ENCODE results near the gene PHACTR3.

PHACTR3 gene

DNA sequence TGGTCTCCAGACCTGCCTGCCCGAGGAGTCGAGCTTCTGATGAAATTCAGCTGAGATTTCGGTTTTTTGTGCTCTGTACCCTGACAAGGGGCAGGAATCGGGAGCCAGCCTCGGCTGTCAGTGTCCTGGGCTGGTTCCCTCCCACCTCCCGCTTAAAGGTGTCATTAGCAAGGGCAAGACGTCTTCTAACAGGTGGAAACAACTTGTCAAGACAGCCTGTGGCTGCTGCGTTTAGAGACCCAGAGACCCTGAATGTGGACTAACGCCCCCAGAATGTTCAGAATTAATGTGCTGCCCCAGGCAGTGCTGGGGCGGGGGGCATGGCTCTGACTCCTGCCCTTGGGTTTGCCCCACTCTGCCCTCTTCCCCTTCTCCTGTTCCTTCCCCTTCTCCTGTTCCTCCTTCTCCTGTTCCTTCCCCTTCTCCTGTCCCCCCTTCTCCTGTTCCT, 69.7 kb downstream of the PHACTR3 start:
- no peak for DNase-seq

DNA sequence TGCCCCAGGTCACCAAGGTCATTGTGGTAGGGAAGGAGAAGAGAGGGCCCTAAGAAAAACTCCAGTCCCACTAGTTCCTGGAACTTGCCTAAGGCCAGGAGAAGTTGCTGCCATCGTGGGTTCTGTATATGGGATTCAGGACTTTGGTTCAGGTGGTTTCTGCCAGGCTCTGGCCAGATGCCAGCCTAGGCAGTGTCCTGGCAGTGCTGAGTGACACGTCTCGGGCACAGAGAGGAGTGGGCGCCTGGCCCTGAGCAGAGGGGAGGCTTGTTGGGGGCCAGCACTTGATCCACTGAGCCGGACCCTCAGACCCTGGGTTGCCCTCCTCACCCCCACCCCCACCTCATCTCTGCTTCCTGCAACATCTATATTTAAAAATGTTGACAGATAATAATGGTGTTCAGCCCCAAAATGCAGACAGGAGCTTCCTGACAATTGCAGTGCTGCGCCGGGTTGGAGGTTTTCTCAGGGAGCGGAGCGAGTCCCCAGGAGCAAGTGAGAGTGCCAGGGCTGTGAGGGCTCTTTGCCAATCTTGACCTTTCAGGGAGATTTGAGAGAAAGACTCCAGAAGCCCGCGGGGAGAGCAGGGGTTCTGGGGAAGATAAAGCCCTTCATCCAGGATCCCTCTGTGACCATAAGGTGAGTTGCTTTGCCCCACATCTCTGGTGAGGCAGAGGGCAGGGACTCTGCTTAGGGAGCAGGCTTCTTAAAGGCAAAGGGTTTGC, 71.9 kb downstream of the PHACTR3 start:
- no peak for DNase-seq

DNA sequence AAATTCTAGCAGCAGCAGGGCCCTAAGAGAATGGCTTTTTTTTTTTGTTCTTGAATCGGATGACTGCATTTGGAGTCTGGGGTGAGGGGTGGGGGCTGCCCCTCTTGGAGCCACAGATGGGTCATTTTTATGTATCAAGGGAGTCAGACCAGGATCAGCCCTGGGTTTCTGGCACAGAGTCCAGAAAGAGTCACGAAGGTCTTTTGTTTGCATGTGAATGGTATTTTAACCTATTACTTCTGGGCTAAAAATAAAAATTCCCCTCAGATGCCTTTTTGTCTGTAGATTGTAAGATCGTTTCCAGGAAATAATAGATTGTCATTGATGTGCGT, 72.5 kb downstream of the PHACTR3 start:
- no peak for DNase-seq

DNA sequence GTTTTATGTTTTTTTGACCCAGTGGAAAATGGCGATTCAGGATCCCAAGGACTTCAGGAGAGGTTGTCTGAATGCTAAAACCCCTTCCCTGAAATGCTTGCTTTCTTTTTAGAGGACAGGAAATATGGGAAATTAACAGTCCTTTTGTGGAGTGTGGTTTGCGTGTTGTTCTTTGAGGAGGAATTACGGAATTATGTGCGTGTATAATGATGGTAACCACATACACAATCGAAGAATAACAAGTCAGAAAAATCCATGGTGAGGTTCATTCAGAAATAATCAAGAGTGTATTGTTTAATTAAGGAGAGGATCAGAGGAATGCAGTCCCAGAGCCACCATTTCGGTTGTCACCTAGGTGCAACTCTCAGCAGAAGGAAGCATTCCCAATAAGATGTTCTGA, 73.2 kb downstream of the PHACTR3 start:
- DNase-seq, result no peak

DNA sequence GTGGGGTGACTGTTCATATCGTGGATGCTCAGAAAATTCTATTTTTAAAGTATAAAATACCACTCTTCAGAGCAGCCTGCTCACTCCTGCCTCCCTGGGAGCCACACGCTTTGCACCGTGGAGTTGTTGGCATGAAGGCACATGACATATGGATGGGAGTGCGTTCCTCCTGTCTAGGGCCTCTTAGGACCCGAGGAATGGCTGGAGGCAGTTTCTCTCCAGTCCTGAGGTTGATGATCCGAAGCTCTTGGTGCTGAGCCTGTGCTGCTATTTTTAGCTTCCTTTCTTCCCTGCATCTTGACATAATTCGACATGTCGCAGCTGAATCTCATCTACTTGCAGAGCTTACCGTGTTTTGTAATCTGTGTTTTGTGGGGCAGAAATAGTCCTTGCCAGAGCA, 73.9 kb downstream of the PHACTR3 start:
- no peak for DNase-seq

DNA sequence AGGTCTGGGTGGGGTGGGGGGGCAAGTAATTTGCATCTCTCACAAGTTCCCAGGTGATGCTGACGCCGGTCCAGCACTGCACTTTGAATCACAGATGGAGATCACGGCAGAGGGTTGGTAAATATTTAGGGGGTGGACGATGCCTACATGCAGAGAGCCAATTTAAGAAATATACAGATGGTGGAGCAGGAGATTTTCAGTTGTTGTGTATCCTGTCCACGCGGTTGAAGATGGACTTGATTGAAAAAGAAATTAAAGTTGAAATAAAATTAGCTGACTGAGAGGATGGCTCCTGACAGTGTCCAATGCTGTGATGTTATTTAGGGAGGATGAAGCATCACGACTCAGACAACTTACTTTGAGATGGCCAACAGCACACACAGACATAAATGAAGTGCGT, 74.6 kb downstream of the PHACTR3 start:
- no peak for DNase-seq

DNA sequence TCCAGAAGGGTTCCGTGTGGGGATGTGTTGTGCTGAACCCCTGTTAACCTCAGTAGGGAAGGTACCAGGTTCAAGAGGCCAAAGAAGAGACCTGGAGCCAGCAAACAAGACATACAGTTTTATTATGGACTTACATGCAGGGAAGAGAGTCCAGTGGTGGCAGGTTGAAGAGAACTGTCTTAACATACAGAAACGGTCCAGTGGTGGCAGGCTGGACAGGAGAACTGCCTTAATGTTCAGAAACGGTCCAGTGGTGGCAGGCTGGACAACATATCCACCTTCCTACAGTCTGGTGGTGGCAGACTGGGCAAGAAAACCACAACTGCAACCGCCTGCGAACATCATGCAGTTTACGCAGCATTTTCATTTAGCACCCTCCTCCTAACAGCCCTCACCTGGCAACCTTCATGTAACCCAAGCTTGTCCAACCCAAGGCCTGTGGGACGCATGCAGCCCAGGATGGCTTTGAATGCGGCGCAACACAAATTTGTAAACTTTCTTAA, 75.9 kb downstream of the PHACTR3 start:
- DNase-seq, result no peak

DNA sequence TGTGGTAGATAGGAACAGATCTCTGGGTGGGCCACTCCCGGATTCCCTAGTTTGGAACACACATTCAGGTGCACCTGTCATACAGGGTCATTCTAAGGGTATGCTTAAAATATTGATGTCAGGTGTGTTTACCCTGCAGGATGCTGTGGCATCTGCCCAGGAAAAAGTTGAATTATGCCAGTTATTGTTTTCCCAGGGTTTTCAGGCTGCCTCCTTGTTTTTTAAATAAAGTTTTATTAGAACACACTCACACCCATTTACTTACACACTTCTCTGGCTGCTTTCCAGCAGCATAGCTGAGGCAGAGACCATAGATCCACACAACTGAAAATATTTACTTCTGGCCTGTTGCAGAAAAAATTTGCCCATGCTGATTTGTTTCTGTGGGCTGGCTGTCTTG, 76.5 kb downstream of the PHACTR3 start:
- DNase-seq, result no peak

DNA sequence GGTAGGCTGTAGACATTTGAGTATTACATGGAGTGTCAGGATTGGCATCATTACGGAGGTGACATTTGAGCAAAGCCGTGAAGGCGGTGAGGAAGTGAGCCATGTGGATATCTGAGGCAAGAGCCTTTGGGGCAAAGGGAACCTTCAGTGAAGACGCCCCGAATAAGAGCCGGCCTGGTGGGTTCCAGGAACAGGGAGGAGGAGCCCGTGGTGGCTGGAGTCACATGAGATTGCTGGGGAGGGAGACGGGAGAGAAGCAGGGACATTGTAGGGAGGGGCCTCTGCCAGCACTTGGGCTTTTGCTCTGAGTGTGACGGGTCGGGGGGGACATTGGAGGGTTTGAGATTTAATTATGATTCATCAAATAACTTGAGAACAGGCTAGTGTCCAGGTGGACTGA, 78.3 kb downstream of the PHACTR3 start:
- no peak for DNase-seq

DNA sequence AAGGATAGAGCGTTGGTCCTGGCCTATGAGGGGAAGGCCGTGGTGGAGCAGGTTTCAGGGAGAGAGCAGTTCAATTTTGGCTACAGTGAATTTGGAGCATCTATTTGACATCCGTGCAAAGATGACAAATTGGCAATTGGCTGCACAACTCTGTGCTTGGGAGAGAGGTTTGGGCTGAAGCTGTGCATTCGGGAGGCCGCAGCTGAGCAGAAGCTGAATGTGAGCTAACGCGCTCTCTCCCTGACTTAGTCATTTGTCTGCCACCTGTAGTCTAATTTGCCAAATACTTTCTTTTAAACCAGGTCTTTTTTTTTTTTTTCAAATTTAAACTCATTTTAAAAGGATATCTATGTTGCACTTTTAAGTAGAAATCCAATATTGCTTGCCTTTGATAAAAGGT, 78.8 kb downstream of the PHACTR3 start:
- no peak for DNase-seq

DNA sequence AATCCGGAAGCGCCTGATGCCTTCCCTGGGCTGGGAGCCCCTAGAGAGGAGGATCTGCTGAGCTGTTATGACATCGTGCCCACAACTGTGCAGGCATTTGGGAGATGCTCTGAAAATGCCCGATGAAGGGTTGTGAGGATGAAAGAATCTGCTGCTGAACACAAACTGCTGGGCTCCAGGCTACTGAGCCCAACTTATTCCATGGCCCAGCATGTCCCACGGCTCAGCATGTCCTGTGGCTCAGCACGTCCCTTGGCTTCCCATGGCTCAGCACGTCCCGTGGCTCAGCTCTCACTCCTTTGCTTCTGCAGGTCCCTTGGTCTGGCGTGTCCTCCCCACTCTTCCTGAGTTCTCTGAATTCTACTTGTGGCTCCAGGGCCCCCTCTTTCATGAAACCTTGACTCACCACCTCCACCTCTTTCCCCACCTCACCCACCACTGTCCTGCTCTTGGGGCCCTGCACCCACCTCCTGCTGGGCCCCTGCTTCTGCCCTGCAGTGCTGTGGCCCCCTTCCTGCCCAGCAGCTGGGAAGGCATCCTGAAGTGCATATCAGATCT, 80.4 kb downstream of the PHACTR3 start:
- DNase-seq, result no peak

DNA sequence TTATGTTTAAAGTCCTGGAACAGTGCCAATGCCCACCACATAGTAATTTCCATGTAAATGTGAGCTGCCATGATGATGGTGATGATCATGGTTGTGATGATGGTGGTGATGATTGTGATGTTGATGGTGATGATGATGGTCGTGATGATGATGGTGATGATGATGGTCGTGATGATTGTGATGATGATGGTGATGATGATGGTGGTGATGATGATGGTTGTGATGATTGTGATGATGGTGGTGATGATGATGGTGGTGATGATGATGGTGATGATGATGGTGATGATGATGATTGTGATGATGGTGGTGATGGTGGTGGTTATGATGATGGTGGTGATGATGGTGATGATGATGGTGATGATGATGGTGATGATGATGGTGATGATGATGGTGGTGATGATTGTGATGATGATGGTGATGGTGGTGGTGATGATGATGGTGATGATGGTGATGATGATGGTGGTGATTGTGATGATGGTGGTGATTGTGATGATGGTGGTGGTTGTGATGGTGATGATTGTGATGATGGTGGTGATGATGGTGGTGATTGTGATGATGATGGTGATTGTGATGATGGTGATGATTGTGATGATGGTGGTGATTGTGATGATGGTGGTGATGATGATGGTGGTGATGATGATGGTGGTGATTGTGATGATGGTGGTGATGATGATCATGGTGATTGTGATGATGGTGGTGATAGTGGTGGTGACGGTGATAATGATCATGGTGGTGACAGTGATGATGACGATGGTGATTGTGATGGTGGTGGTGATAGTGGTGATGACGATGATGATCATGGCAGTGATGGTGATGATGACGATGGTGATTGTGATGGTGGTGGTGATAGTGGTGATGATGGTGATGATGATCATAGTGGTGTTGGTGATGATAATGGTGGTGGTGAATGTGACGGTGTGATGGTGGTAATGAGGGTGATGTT, 82.3 kb downstream of the PHACTR3 start:
- DNase-seq, result no peak

DNA sequence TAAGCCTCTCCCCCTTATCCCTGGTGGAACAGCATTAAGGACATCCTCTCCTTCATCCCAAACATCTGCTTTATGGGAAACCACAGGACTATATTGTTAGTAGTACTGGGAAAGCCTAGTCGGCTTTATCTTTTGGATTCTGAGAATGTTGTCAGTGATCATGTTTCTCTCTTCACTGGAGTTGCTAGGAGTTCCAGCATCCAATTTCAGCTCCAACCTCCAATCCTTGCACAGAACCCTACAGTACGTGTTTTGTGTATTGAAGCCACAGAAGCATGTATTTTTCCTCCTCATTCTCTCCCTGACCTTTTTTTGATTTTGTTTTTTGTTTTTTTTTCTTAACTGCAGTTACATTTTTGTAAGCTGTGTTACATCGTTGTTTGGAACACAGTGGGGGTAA, 84.0 kb downstream of the PHACTR3 start:
- no peak for DNase-seq

DNA sequence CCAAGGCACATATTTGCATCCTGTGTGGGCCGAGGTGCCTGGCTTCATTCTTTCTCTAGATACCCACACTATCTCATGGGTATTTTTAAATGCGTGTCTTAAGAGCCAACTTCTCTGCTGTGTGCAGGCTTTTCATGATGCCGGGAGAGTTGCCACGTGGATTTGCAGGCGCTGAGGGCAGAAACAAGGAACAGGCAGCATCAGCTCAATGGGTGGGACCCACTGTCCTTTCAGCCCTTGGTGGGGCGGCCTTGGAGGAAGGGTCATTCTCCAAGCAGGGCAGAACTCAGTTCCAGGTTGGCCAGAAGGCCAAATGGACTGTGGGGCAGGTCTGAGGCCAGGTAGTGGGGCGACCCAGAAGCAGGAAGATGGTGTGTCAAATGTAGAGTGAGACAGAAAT, 84.7 kb downstream of the PHACTR3 start:
- no peak for DNase-seq

DNA sequence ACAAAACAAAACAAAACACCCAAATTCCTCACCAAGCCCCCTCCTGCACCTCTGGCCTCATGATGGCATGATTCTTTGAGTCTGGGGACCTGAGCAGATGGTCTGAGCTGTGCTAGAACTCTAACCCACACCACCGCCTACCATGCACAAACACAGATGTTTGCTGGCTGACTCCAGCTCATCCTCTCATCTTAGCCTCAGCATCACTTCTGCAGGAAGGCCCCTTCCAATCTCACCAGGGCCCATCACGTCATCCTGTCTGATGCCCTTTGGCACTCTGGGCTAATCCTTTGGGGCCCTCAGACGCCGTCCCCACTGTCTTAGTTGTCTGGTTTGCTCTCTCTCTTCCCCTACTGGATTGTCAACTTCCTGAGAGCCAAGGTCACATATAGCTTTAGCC, 85.8 kb downstream of the PHACTR3 start:
- no peak for DNase-seq

DNA sequence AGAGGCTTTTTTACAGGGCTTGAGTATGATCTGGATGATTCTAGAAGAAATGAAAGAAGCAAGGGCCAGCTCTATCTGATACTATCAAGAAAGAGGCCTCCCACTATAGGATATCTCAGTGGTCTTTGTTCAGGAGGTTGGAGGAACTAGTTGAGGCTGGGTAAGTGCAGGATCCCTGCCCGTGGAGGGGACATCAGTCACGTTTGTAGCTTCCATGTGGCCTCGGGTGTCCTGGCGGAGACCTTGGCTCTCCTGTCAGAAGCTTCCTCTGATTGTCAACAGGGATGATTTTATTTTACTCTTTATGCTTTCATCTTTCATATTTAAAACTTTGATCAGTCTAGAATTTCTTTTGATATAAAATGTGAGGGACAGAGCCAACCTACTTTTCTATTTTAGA, 86.6 kb downstream of the PHACTR3 start:
- DNase-seq, result no peak

DNA sequence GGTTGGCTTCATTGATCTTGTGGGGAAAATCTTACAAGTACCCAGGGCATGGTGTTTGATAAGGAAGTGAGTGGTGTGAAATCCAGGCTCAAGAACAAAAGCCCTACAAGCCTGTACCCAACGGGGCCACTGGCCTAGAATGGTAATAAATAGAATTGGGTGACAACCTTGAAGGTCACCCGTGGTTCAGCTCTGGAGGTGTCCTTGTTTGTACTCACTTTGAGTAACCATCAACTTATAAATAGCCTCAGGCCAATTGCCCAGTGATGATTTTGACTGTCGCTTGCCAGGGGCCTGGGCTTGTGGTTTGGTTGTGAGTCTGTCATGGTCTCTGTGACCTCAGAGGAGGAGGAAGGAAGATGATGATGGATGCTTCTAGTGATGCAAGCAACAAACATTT, 87.8 kb downstream of the PHACTR3 start:
- DNase-seq, result no peak

DNA sequence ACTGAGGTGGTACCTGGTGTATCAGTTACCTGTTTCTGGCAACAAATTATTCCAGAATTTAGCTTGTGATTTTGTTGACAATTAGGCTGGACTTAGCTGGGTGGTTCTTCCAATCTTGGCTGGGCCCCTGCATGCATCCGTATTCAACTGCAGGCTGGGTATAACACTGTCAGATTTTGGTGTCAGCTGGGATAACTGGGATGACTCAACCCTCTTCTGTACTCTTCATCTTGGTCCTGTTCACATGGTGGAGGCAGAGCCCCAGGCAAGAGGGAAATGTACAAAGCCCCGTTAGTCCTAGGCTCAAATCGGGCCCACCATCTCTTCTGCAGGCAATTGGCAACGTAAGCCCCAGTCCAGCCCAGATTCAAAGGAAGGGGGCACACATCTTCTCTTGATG, 89.2 kb downstream of the PHACTR3 start:
- no peak for DNase-seq

DNA sequence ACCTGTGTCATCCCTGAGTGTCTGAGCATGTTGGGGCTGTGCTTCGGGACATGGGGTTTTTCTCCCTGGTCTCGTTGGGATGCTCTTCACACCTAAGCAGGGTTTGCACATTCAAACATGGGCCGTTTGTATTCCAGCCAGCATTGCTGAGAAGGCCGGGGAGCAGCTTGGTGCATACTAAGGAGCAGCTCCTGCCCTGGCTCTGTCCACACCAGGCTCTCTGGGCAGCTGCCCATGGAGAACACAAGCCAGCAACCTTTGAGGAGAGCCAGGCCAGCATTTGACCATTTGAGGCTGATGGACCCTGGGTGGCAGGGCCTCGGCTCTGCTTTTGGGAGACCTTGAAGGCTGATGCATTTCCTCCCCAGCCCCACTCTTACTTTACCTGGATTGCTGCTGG, 92.1 kb downstream of the PHACTR3 start:
- no peak for DNase-seq

DNA sequence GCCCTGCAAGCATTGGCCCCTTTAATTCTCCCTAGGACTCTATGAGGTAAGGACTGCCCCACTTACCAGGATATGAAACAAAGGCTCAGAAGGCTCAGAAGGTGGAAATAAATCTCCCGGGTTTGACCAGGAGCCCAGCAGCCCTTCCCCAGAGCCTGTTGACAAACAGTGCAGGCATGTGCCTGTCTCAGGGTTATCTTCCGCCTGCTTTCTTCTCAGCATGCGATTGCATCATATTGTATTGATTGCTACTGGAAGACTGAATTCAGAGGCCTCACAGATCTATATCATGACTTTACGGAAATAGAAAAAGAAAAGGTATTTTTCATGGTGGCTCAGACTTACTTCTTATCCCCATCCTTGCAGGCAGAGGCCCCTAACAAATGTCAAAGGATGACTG, 92.7 kb downstream of the PHACTR3 start:
- DNase-seq, result no peak

DNA sequence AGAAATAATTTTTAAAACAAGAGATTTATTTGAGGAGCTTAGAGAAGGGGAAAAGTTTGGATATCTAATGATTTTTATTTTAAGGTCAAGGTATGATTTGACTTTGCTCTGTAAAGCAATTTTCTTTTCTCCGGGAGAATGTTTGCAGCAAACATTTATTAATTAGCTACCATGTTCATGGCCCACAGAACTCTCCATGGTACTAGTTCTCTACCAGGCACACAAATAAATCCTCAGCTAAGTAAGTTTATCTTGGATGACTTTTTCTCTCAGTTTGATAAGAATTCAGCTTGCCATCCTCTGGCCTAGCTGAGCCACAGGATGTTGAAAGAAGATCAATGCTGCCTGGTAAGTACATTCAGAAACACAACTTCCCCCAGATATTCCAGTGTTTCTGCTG, 94.3 kb downstream of the PHACTR3 start:
- no peak for DNase-seq

DNA sequence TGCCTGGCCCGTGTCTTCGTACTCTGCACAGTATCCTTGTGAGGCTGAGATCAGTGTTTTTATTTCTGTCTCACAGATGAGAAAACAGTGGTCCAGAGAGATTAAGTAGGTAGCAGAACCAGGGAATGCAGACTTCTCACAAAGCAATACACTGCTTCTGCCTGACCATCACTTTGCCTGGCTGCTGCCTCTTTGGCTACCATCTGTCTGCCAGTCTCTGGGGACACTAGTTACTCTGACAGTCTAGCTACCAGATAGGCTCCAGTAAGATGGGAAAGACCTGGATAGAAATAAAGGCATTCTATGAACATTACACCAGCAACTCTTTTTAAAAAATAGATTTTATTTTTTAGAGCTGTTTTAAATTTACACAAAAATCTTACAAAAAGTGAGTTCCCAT, 96.9 kb downstream of the PHACTR3 start:
- DNase-seq, result no peak

DNA sequence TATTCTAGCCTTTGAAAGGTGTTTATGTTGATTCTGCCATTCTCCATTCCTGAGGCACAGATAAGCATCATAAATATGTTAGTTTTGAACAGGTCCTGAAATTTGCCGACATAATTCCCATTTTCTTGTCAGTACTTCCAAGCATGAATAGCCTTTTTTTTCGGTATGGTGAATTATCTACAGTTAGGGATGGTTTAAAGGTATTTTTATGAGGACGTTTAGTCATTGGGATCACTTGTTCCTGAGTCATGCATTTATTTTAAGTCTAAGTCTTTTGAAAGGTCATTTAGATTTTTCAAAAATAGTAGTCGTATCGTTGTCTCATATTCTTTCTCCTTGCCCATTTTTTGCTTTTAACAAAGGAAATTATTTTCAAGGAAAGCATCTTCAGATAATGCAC, 98.7 kb downstream of the PHACTR3 start:
- no peak for DNase-seq
